Stimulated activated CD4-positive, alpha-beta T cell treated with anti-CD3 and anti-CD28 coated beads, Interleukin-1b, Interleukin-23, amount 100 ng/mL, for 24 hours (primary cell): ENCODE data around the gene PIGC.

ENCODE experiments used
- DNase-seq, 4 experiments: peaks; one replicate each; pipeline ENCODE4 v3.0.0-alpha.2; 2020; ENCODE audit warnings: low read depth in 4 of 4, low spot score in 1 of 4

PIGC gene

DNA sequence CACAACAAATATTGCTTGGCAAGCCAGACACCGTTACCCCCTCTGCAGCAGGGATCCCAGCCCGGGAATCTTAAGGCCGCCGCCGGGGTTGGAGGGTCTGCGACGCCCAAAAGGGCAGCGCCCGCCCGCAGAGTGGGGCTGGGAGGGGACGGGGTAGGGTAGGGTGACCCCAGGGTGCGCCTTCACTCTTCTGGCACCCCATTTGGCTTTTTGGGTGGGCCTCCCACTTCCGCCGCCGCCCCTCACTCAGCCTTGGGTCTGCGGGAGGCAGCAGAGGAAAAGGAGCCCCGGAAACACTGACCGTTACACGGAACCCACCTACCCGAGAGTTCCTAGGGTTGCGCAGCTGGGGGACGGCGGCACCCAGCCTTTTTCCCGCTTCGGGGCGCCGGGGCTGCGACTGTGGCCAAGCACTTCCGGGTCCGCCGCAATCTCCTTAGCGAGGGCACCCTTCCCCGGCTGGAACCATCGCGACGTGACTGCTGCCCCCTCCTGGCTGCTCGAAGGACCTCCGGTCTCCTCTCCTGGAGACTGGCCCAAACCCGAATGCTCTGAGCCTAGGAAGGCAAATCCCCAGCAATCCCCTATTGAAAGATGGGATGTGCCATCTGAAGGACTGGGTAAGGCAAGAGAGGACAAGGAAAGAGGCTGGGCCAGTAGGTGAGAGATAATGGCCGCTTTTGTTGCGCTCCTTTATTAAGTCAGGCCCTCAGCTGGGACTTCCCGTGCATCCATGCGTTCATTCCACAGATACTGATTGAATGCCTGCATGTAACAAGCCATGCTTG lies at the start of gene PIGC:
PIGC (minus strand) TSS at position 404 of the 788 bp plus-strand sequence. CDS start 1,447 bp downstream, outside the sequence.
- DNase-seq: peak; percentile 73 to 91 (median 88)

DNA sequence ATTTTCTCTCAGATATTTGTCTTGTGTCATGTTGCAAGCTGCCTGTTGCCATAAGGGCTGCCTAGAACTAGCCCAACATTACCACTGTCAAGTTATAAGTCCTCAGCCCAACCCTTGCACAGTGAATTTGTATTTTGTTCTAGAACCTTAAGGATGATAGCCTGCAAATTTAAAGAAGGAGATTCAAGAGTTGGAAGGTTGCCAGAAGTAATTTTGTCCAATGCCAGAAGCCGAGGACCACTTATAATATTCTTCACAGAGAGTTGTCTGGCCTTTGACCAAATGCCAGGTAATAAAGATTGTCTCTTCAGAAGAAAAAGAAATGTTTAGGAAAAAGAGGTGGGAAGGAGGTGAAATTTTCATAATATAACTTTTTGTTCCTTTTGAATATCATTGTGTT lies 48.6 kb upstream of the PIGC start:
- no peak for DNase-seq

DNA sequence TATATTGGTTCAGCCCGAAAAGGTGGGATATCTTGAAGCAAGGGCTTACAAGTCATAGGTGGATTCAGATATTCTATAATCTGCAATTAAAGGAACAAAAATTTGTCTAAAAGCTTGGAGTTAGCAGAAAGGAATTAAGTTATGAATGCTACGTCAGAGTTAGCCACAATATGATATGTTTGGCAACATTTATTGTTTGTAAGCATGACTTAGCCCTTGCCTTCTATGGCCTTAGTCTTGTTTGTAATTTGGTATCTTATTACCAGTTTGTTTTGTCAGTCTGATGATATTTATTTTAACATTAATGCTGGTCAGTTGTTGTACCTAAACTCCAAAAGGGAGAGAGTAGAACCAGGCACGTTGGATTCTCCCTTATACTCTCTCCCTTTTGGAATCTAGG lies 46.0 kb upstream of the PIGC start:
- no peak for DNase-seq

DNA sequence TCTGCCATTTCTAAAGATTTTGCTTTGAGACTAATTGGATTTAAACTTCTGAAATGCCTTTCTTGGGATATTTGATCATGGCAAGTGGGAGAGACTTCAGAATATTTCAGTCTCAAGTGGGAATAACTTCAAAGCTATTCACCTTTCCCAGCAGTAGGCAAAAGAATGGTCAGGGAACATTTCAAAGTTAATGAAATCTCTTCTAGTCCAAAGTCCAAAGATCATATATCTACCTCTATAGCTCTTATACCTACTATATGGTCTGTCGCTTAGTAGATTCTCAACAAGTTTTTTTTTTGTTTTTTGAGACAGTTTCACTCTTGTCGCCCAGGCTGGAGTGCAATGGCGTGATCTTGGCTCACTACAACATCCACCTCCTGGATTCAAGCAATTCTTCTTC lies 44.5 kb upstream of the PIGC start:
- DNase-seq: no peak

DNA sequence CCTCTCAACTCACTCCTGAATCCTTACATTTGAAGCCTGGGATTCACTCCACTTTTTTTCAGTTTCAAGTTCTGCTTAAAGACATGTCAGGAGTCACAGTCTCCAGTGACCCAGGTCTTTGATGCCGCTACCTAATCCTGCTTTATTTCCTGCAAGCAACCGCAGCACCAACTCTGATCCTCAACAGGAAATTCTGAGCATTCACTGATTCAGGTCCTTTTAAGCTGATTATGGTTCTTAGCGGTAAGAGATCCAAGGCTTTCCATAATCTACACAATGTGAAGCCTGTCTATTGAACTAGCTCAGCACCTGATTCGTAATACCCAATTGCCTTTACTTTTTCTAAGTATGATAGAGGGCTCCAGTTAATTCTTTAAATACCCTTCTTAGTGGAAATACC lies 43.7 kb upstream of the PIGC start:
- DNase-seq: no peak

DNA sequence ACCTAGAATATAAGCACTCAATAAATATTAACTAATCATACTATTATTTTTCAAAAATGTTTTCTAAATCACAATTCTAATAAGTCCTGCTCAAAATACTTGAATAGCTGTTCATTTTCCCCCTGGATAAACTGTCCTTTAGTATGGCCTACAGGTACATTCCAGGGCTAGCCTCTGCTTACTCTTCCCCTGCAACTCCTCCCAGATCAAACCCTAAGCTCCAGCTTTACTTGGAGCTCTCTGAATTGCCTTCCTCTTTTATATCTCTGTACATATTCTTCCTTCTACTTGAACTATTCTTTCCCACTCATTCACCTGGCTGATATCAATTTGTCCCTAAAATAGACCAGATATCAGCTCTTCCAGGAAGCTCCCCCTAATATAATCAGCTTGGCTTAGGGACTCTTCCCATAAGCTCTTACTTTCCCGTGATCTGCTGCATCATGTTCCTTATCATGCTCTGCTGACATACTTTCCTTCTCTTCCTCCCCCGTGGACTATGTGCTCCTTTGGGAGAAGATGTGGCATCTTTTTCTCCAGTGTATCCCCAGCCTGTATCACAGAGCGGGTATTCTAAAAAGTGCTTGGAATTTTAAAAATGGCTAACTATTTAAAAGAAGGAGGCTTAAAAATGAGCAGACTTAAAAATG lies 43.1 kb upstream of the PIGC start:
- DNase-seq: no peak

DNA sequence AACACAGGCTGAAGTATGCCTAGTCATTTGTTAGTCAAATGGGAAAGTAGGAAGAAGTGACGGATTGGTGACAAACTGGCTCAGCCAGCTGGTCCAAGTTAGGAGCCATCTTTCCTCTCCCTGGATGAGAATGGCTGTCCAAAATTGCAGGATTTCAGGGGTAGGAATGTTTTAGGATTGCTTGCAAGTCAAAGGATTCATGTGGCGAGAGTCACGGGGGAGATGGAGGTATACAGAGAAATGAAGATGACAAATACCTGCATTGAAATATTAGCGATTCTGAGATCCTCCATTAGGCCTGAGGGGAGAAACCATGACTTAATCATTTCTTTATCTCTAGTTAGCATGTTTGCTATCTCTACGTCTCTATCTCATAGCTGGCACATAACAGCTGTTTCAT lies 41.8 kb upstream of the PIGC start:
- no peak for DNase-seq

DNA sequence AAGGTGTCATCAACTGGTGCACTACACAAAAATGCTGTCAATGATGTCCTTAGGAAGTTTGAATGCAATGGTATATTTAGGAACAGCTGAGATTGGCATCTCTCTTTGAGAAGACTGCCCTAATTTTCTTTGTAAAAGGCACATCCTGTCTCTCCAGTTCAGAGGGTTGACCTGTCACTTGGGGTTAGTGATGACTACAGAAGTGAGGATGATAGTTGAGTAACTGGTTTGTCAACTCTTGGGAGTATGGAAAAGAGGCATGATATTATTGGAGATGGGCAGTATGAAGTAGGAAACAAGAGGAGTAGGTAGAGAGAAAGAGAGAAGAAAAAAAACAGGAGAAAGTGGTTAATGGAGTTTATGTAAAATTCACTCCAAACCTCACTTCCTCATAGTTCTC lies 40.4 kb upstream of the PIGC start:
- DNase-seq: no peak

DNA sequence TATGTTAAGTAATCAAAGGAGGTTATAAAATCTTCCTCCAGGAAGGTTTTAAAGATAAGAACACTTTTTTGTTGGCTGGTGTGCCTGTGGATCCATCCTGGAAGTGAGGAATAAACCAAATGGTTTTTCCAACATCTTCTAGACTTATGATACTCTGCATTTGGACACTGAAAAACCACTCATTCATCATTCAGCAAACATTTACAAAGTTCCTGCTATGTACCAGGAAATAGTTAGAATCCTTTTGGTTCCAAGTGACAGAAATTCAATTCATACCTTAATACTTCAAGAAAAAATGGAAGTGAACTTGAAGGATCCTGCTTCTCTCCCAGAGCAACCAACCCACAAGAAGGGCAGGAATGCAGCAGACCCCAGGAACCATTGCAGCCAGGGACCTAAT lies 39.6 kb upstream of the PIGC start:
- no peak for DNase-seq

DNA sequence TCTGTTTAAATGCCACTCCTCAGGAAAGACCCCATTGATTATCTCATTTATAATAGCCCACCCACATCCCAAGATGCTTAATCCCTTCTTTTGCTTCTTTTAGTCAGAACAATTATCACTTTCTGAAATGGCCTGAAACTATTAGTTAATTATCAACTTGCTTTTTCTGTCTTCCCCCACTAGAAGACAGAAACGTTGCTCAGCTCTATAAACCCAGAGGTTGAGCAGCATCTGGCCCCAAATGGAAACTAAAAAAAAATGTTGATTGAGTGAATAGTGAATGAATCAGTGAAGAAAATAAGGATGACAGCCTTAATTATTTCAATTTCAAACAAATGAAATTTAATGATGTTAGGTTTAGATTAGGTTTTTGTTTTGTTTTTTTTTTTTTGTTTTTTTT lies 38.2 kb upstream of the PIGC start:
- DNase-seq: no peak

DNA sequence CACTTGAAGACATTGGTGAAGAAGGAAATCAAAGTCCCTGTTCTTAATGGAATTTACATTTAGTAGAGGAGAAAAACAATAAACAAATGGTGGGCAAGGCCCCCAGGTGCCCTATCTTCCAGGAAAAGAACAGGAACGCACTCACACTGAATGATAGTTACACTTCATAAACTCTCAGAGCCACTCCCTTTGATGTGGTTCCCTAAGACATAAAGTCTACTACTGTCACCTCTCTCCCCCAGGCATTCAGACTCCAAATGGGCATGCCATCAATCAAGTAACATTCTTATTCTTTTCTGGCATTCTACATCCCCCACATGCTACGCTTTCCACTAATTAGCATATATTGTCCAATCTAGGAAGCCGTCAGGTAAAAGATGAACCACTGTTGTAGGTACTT lies 36.6 kb upstream of the PIGC start:
- DNase-seq: no peak

DNA sequence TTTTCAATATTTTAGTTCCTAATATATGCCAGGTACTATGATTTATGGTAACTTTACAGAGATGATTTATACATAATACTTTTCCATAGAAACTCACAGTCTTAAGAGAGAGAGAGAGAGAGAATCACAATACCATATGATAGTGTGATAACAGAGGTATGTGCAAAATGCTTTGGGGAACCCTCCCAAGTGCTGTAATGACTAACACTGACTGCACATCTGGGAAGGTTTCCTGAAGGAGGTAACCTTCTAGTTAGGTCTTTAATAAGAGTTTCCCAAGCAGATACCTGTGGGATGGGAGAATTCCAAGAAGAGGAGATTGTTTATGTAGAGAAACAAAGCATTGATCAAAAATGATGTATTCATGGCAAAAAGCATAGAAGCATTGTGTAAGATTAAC lies 34.6 kb upstream of the PIGC start:
- DNase-seq: no peak

DNA sequence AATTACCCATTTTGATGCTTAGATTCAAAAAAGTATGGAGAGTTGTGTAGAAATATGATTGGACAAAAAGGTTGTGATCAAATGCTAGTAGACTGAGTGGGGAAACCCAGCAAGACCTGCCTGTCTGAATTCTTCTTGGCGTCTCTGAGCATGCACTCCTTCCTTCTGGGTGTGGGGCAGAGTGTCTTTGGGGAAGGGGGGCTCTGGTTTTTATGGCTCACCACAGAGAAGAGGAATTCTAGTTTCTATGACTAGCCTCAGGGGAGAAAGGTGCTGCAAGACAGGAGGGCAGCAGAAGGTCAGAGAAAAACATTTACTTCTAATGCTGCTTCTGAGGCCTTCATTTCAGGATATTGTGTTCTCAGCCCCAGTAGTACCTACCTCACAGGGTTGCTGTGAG lies 33.9 kb upstream of the PIGC start:
- no peak for DNase-seq

DNA sequence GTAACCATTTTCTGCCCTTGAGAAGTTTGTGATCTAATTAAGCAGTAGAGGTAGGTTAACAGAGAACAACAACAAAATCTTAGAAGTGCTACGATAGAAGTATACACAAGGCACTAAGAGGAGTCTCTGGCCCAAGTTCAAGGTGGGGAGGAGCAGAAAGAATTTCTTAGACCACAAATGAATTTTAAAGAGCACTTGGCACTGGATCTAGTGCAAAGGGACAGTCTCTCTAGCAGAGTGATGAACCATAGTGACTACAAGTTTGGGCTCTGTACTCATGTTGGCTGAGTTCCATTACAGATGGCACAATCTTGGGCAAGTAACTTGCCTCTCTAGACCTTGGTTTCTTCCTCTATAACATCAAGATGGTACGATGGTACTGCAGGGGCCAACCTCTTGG lies 33.3 kb upstream of the PIGC start:
- no peak for DNase-seq

DNA sequence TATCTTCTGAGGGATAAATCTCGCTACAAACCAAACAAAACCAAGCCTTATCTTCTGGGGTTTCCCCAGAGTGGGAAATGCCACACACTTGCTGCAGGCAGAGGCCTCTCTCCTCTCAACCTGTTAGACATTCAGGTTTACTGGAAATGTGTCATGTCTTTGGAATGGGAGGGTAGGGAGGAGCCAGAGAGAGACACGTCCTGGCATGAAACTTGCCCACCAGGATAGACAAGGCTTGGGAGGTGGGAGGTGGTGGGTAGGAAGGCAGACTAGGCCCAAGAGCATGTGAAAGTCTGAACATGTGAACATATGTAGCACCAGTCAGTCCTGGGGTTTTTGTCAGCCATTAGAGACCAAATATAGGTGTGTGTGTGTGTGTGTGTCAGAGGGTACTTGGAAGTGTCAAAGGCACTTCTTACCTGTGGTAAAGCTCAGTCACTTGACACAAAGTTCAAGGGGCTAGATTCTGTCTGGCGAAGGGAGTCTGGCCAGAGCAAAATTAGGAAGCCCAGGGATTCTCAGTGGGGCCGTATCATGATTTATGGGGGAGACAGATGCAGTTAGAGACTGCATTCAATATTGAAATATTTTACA lies 32.4 kb upstream of the PIGC start:
- DNase-seq: no peak

DNA sequence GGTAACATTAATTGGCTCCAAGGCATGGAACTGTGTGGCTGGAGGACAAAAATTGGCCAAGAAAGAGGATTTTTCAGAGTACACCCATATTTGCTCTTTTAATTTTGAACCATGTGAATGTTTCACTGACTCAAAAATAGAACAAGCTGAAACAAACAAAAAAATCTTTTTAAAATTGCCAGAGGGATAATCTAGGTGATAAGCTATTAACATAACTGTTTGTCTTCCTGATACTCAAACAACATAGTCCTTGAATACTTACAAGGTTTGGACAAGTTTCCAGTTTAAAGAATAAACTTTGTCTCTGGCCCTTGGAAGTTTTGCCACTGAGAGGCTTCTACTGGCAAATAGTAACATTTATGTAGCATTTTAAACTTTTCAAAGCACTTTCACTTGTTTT lies 30.0 kb upstream of the PIGC start:
- DNase-seq: no peak

DNA sequence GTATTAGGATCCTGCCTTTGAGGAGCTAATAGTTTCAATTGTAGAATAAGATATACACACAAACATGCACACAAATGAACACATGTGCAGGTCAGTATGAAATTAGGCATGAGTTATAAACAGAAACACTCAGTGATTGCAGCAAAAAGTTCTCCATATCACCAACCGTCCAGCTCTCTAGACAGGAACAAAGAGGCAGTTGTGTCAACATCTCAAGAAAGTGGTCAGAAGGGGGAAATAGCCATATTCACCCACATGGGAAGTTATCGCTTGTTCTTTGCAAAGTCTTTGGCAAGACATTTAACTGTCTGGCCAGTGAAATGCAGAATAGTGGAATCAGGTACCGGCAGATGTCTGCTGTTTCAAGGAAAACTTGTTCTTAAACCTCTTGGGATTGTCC lies 29.4 kb upstream of the PIGC start:
- DNase-seq: no peak

DNA sequence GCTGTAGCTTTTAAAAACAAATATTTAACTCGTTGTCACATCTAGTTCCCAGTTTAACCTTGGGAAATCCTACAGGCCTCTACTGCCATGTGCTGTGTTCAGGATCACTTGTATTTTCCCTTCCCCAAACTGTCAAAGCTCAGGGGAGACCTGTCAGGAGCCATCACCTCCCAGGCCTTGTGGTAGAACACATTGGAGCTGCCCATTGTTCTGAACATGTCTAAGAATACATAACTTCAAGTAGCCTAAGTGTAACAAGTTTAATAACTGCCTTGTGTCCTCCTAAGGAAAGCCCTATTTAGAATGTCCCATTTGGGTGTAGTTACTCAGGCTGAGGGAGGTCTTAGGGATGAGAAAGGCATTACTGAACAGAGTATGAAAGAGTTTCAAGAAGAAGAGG lies 28.6 kb upstream of the PIGC start:
- no peak for DNase-seq

DNA sequence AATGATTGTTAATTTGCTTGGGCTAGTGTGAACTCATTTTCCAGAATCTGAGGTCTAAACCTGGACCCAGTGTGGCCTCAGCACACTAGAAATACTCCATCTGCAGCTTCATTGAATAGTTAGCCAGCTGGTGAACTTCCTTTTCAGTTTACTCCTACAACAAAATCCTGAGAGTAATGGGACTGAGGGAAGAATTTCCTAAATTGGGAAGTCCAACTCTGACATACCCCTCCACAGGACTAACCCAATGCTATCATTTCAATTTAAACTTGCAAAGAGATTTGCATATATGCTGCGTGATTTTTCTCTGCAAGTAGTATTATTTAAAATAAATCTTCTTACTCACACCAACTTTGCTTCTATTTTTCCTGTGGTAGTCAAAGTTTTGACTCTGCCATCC lies 27.8 kb upstream of the PIGC start:
- DNase-seq: no peak

DNA sequence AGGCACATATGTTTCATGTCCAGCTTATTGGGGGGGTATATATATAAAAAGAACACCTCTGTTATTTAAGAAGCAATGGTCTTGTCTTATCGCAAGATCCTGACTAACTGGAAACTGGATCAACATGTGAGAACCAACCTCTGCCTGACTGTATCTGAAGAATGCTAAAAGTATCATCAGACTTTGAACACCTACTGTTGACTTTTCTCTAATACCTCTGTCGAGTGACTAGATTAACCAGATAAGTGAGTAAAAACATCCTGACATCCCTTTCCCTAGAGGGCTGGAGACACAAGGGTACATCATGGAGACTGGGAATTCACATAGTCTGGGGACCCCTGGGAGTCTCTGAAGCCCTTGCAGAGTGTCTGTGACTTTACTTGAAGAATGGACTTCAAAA lies 26.3 kb upstream of the PIGC start:
- no peak for DNase-seq

DNA sequence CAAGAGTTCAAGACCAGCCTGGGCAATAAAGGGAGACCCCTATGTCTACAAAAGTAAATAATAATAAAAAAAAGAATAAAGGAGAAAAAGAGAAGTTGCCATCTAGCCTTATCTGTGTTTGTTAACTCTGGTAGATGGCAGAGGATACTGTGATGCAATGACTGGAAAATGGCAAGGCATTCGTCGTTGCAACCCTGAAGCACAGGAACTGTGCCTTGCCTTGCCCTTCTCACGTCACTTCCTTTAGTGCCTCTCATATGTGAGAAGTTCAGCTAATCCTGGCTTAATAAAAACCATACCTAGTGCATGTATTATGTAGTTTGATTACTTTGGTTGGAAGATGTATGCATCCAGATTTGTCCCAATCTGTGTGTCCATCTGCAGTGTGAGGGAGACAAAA lies 25.8 kb upstream of the PIGC start:
- DNase-seq: no peak

DNA sequence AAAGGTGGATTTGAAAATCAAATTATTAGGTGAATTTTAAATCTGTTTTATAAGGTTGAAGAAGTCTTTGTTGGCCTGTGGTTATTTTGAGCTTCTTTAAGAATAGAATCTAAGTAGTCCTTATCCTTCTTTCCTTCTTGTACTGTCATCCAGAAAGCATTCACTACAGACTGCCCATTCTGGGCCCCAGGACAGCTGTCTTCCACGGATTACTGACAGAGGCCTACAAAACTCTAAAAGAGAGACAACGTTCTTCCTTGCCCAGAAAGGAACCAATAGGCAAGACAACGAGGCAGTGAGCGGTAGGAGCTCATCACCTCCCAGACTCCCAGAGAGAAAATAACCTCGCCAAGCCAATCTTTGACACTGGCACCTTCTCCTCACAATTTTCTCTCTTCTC lies 24.4 kb upstream of the PIGC start:
- no peak for DNase-seq

DNA sequence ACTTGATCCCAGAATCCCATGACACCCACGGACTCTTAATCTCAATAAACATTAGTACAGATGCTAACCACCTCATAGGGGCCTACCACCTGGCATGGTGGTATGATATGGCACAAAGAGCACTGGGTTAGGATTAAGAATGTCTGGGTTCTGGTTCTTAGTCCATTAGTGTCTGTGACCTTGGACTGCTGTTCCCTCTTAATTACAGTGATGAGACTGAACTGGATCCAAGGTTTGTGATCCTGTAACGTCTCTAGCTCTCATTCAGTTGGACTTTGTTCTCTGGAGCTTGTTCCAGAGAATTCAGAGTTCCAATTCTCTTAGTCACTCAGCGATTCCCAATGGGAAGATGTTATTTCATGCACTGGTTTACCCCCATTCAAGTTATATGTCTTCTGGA lies 23.6 kb upstream of the PIGC start:
- no peak for DNase-seq
